PFSK-1 (cell line): Measurements from ENCODE around the gene ADGRF5.

Experiments
- FOXP2 ChIP-seq: optimal IDR thresholded peaks from 2 replicates; pipeline ENCODE3; 2011; ENCODE audit warnings: borderline replicate concordance, control low read depth, inconsistent platforms; ENCODE audit not compliant: insufficient read depth; ENCODE audit errors: extremely low read length, extremely low read depth
- POLR2AphosphoS5 ChIP-seq: IDR thresholded peaks from 2 replicates; pipeline ENCODE4 v1.6.1; 2012; ENCODE audit warnings: low read depth, mild to moderate bottlenecking, control low read depth, low read length, moderate library complexity
- SIN3A ChIP-seq: IDR thresholded peaks from 2 replicates; pipeline ENCODE4 v1.6.1; 2012; ENCODE audit warnings: mild to moderate bottlenecking, low read length, moderate library complexity, borderline replicate concordance; ENCODE audit not compliant: insufficient read depth
- TAF1 ChIP-seq: IDR thresholded peaks from 2 replicates; pipeline ENCODE4 v1.6.1; 2012; ENCODE audit warnings: low read length, control low read depth, borderline replicate concordance; ENCODE audit not compliant: insufficient read depth
- TF ChIP-seq, protein P1 (sequence below), 2 experiments: IDR thresholded peaks; 2 replicates each; pipeline versions ENCODE4 v1.6.1 to v1.8.0; 2011 to 2012; ENCODE audit warnings: low read depth in 2 of 2, low read length in 2 of 2, control low read depth in 1 of 2, inconsistent platforms in 1 of 2, mild to moderate bottlenecking in 1 of 2, moderate library complexity in 1 of 2; ENCODE audit not compliant: insufficient read depth in 1 of 2

ADGRF5 gene

DNA sequence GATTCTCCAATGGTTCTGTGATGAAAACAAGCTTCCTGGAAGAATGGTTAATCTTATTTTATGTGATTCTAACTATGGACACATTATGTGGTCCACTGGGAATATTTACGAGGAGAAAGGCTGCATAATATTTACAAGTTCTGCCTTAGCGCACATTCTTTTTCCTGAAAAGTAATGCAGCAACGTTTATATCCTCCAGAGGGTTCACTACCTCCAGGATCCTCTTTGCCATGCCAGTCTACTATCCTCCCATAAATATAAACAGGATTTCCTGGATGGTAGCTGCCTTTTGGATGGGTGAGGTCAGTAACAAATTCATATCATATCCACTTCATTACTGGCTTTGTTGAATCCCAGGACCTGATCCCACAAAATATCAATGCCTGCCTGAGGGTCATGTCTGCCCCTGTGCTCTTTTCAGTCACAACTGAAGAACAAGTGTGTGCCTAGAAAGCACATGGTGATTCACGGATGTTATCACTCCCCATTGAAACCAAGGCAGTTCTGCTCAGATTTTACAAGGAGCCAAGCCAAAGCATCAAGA lies 30.4 kb downstream of the ADGRF5 start:
- TF ChIP-seq, protein P1, sequence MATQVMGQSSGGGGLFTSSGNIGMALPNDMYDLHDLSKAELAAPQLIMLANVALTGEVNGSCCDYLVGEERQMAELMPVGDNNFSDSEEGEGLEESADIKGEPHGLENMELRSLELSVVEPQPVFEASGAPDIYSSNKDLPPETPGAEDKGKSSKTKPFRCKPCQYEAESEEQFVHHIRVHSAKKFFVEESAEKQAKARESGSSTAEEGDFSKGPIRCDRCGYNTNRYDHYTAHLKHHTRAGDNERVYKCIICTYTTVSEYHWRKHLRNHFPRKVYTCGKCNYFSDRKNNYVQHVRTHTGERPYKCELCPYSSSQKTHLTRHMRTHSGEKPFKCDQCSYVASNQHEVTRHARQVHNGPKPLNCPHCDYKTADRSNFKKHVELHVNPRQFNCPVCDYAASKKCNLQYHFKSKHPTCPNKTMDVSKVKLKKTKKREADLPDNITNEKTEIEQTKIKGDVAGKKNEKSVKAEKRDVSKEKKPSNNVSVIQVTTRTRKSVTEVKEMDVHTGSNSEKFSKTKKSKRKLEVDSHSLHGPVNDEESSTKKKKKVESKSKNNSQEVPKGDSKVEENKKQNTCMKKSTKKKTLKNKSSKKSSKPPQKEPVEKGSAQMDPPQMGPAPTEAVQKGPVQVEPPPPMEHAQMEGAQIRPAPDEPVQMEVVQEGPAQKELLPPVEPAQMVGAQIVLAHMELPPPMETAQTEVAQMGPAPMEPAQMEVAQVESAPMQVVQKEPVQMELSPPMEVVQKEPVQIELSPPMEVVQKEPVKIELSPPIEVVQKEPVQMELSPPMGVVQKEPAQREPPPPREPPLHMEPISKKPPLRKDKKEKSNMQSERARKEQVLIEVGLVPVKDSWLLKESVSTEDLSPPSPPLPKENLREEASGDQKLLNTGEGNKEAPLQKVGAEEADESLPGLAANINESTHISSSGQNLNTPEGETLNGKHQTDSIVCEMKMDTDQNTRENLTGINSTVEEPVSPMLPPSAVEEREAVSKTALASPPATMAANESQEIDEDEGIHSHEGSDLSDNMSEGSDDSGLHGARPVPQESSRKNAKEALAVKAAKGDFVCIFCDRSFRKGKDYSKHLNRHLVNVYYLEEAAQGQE (IDR thresholded peaks at IDR 0.05; ENCODE audit: insufficient read depth in 1 of 2, low read depth in 2 of 2, low read length in 2 of 2) = no peak
- no peak for TF ChIP-seq TAF1
- no peak for TF ChIP-seq FOXP2
- TF ChIP-seq POLR2AphosphoS5 = no peak
- no peak for TF ChIP-seq SIN3A

DNA sequence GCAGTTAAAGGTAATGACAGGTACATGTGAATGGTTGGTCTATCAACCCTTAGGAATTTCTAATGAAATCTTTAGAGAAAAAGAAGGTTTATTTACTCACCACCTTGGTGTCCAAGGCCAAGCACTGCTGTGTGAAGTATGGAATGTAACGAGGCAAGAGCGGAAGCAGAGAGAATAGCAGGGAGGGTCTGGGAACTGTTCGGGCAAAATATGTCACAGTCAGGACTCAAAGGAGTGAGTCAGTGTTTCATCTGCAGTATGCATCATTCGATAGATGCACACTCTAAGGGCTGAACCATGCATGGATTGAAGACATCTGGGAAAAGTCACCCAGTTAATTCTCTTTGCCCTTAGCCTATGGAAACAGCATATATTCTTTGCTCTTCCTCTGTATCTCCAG lies 33.2 kb downstream of the ADGRF5 start:
- TF ChIP-seq, protein P1 (IDR thresholded peaks at IDR 0.05; ENCODE audit: insufficient read depth in 1 of 2, low read depth in 2 of 2, low read length in 2 of 2) = no peak
- TF ChIP-seq TAF1 = no peak
- no peak for TF ChIP-seq POLR2AphosphoS5
- no peak for TF ChIP-seq SIN3A
- no peak for TF ChIP-seq FOXP2

DNA sequence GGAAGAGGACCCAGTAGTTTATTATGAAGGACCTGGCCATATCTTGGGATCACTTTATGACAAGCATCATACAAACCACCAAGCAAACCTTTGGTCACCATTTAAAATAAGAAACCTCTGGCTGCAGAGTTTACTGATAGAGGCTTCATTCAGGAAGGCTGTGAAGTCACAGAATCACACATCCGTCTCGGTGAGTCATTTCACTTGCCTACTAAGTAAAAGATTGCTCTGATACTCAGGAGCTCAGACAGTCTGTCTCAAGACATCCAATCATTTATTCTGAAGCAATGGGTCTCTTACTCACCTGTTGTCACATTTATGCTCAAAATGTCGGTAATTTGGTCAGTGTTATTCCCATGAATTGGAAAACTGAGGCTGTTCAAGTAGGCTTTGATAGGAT lies 33.7 kb downstream of the ADGRF5 start:
- TF ChIP-seq TAF1 (no peak), SIN3A (no peak), FOXP2 (no peak), POLR2AphosphoS5 (no peak)
- TF ChIP-seq, protein P1 (IDR thresholded peaks at IDR 0.05; ENCODE audit: insufficient read depth in 1 of 2, low read depth in 2 of 2, low read length in 2 of 2) = no peak

DNA sequence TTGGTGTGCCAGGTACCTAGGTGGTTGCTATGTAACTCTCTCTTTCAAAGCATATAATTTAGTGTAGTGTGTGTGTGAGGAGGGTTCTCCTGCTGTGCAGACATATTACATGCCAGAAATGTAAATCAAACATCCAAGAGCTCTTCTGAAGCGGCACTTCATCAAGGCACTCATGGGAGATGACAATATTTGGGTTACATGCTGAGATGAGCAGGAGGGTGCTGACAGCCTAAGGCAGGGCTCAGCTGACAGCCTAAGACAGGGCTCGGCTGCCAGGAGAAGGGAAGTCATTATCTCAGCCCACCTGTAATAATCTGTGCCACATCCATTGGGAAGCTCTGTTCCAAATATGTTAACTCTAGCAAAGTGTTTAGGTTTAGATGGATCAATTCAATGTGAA lies 39.1 kb downstream of the ADGRF5 start:
- TF ChIP-seq TAF1 (no peak), POLR2AphosphoS5 (no peak), FOXP2 (no peak), SIN3A (no peak)
- TF ChIP-seq, protein P1 (IDR thresholded peaks at IDR 0.05; ENCODE audit: insufficient read depth in 1 of 2, low read depth in 2 of 2, low read length in 2 of 2) = no peak

DNA sequence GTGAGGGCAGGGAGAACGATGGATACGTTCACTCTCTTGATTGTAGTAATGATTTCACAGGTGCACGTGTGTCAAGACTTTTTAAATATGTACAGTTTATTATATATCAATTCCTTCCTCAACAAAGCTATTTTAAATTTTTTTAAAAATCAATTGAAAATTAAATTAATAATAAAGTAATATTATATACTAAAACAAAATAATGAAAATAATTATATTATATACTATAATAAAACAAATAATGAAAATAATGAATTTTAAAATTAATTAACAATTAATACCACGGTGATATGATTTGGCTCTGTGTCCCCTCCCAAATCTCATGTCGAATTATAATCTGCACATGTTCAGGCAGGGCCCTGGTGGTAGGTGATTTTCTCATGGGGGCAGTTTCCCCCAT lies 42.7 kb downstream of the ADGRF5 start:
- TF ChIP-seq SIN3A (no peak), FOXP2 (no peak), TAF1 (no peak), POLR2AphosphoS5 (no peak)
- TF ChIP-seq, protein P1 (IDR thresholded peaks at IDR 0.05; ENCODE audit: insufficient read depth in 1 of 2, low read depth in 2 of 2, low read length in 2 of 2) = no peak
